HG03108 (cell line): ENCODE measurements around the gene ATRAID.
"Not testable (repeated sequence)": the region's sequence is repeated elsewhere in the genome, so short reads cannot be mapped to it uniquely, and the experiment has no call there.

ENCODE experiments used
- ATAC-seq: cut with Tn5 transposase; IDR thresholded peaks from one replicate; pipeline ENCODE4 v1.9.1; 2021; ENCODE audit warnings: moderate library complexity; ENCODE audit not compliant: unreplicated experiment

The ATRAID gene

GRCh38 chr2:27211943-27212625, at the start of gene ATRAID, which contains the start of gene SLC5A6:
TSS of gene ATRAID (plus strand) at chr2:27212041. CDS start at chr2:27212369, 328 bp downstream.
TSS of gene SLC5A6 (minus strand) at chr2:27212268. CDS start at chr2:27207650, 4,618 bp downstream.
- peak; percentile 76 for ATAC-seq

GRCh38 chr2:27162151-27163121, 49.4 kb upstream of the ATRAID start:
- no peak for ATAC-seq

- ATAC-seq: no peak
These were observed 46.7 kb upstream of the ATRAID start for GRCh38 chr2:27164960-27165763.

- ATAC-seq: no peak
These were observed 41.1 kb upstream of the ATRAID start for GRCh38 chr2:27170581-27171337.

- ATAC-seq: no peak
These were observed 40.4 kb upstream of the ATRAID start for GRCh38 chr2:27171351-27171848.

GRCh38 chr2:27174638-27175037, 37.2 kb upstream of the ATRAID start:
- ATAC-seq: no peak

- no peak for ATAC-seq
These were observed 36.5 kb upstream of the ATRAID start for GRCh38 chr2:27175330-27175729.

GRCh38 chr2:27175781-27176180, 36.1 kb upstream of the ATRAID start:
- ATAC-seq: not testable (repeated sequence)

- ATAC-seq: no peak
These were observed 34.1 kb upstream of the ATRAID start for GRCh38 chr2:27177441-27178351.

GRCh38 chr2:27178469-27178868, 33.4 kb upstream of the ATRAID start:
- ATAC-seq: no peak

GRCh38 chr2:27179344-27180000, 32.4 kb upstream of the ATRAID start:
- ATAC-seq: no peak

GRCh38 chr2:27182346-27182745, 29.5 kb upstream of the ATRAID start:
- ATAC-seq: no peak

- no peak for ATAC-seq
These were observed 27.7 kb upstream of the ATRAID start for GRCh38 chr2:27184115-27184514.

- ATAC-seq: no peak
These were observed 26.4 kb upstream of the ATRAID start for GRCh38 chr2:27185331-27186026.

- no peak for ATAC-seq
These were observed 25.1 kb upstream of the ATRAID start for GRCh38 chr2:27186613-27187345.

GRCh38 chr2:27189989-27190388, 21.9 kb upstream of the ATRAID start:
- no peak for ATAC-seq
